IPS-18c (cell line): Measurements from ENCODE around the gene HSF2BP.

ENCODE experiments used
- H3K4me3 ChIP-seq: 2 replicates; pipeline ENCODE4 v1.7.0; 2013; ENCODE audit warnings: low read depth, mild to moderate bottlenecking, low read length, moderate library complexity; ENCODE audit not compliant: insufficient read depth
- H3K9me3 ChIP-seq: one replicate; pipeline ENCODE4 v1.6.1; 2013; ENCODE audit warnings: mild to moderate bottlenecking, low read length, moderate library complexity; ENCODE audit not compliant: control insufficient read depth, insufficient read depth

HSF2BP gene

DNA sequence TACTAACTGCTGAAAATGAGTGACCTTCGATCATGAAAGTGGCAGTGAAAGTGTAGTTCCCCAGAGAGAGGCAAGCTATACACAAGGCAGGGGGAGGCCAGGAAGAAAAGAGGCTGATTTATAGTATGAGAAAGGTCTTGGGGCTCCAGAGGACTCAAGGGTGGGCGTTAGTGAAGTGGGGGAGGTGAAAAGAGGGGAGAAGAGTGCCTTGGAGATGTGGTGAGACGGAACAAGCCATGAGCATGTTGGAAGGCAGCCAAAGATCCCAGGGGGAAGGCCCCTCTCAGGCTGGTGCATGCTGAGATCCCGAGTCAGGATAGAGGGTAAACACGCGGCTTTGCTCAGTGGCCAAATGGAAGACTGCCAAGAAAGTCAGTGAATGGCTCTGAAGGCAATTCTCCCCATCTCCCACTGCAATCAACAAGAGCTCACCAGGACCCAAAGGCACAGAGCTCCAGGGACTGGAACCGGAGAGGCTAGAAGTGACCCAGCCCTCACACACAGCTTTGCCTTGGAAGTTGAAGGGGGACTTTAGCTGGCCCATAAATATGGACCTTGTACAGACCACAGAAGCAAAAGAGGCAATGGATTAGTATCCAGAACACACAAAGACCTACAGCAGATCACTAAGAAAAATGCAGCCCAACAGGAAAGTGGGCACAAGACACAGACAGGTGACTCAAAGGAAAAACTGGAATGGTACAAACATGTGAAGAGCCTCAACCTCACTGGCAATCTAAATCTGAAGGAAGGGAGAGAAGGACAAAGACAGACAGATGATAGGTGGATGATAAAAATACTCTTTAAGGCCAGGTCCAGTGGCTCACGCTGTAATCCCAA, 49.6 kb downstream of the HSF2BP start:
- no peak overlapping the region for H3K4me3 ChIP-seq
- no peaks in the 10 kb centered on the region for H3K9me3 ChIP-seq

- Histone ChIP-seq H3K9me3 (no peaks in the 10 kb centered on the region), H3K4me3 (no peak overlapping the region)
Measured at GRCh38 chr21:43608664-43609063, 50.6 kb downstream of the HSF2BP start.

- no peak overlapping the region for H3K4me3 ChIP-seq
Measured at GRCh38 chr21:43608225-43608624, 51.1 kb downstream of the HSF2BP start.

DNA sequence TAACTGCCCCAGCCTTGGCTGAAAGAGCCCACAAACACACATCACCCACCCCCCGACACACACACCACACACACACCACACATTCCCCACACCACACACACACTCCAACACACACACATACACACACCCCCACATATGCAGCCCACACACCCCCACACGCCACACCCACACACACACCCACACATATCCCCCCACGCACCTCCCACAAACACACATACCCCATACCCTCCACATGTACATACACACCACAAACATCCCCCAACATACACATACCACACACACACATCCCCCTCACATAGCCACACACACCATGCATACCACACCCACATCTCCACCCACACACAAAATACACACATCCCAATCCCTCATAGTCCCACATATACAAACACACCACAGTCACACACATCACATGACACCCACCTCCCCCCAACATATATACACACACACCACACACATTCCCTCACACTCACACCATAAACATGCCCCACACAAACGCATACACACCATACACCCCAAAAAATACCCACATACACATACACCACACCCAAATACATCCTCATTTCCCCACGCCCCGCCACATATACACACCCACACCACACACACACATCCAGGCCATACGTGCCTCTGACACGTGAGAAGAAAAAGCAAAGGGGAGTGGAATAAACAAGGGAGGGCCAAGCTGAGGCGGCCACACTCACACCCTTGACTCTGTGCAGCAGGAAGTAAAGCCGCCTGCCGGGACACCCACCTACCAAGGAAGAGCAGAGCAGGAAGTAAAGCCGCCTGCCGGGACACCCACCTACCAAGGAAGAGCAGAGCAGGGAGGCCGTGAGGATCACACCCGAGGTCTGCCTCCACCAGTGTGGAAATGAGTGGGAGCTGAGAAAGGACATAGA, 53.7 kb downstream of the HSF2BP start:
- H3K9me3 ChIP-seq, result peaks cover 2% of the 10 kb centered on the region
- H3K4me3 ChIP-seq, result no peak overlapping the region

More at GRCh38 chr21:43608225-43608624, 51.1 kb downstream of the HSF2BP start:
- H3K9me3 ChIP-seq, result no peaks in the 10 kb centered on the region

DNA sequence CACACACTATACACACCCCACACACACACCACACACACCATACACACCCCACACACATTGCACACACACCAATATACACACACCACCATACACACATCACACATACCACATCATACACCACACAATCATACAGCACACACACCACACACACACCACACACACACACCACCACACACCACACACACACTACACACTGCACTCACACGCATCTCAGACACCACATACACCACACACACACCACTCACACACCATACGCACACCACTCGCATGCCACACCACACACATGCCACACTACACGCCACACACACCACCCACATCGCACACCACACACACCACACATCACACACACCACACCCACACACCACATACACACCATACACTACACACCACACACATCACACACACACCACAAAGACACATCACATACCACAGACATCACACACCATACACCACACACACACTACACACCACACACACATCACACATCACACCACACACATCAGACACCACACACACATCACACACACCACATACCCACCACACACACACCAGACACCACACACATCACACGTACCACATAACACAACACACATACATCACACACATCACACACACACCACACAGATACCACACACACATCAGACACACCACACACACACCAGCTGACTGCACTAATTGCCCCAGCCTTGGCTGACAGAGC, 54.6 kb downstream of the HSF2BP start:
- H3K9me3 ChIP-seq, result peaks cover 2% of the 10 kb centered on the region
- no peak overlapping the region for H3K4me3 ChIP-seq

- peaks cover 2% of the 10 kb centered on the region for H3K9me3 ChIP-seq
- no peak overlapping the region for H3K4me3 ChIP-seq
Measured at GRCh38 chr21:43603641-43604504, 55.4 kb downstream of the HSF2BP start.

GRCh38 chr21:43603233-43603626, 56.1 kb downstream of the HSF2BP start:
- Histone ChIP-seq H3K9me3 (peaks cover 2% of the 10 kb centered on the region), H3K4me3 (no peak overlapping the region)

DNA sequence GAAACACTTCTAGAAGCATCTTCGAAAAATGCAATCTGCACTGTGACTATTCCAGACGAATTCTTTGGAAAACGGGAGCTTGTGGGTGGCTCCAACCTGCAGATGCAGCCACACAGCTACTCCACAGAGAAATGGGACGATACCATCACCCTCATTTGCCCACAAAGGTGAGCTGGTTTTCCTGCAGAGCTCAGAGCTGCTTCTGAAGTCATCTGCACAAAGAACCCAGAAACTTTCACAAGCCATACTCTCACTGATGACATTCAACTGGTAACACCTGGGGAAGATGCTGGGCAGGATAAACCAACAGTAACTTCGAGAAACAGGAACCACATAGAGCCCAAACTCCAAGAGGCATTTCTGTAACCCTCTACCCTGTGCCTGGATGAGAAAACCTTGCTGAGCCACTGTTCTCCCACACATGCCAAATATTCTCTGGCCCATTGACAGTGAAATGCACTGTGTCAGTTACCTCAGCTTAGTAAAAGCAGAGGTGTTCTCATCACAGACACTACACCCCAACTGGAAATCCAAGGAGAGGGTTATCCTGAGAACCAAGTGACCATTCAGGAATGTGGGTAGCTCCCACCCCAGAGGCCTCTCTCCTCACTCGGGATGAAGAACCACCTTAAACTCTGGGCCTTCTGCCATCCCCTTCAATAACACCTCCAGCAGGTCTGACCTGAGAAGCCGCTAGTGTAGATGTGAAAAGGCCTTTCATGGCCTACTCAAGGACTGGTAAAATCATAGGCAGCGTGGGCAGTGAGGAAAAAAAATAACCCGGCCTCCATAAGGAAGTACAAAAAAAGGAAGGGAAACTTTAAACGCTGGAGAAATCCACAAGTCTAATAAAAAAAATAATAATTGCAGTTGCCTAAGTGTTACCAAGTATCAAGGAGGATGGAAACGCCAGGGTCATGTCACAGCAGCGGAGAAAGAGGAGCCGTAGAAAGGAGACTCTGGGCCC, 56.7 kb downstream of the HSF2BP start:
- Histone ChIP-seq H3K9me3 (peaks cover 2% of the 10 kb centered on the region), H3K4me3 (no peak overlapping the region)

- Histone ChIP-seq H3K9me3 (peaks cover 2% of the 10 kb centered on the region), H3K4me3 (no peak overlapping the region)
Measured at GRCh38 chr21:43600642-43601402, 58.5 kb downstream of the HSF2BP start.

DNA sequence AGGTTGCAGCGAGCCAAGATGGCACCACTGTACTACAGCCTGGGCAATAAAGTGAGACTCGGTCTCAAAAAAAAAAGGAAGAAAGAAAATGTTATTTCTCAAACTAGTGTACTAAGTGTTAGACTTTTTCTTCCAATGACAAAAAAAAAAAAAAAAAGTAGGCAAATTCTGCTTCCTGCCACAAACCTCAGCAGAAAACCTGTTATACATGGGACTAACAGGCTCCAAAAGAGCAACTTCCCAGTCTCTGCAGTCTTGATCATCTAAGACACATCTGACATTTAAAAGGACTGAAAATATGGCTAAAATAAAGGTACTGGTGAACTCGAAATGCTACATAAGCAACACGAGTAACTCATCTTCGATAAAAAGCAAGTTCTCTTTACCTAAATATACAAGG, 59.6 kb downstream of the HSF2BP start:
- H3K4me3 ChIP-seq, result no peak overlapping the region
- peaks cover 2% of the 10 kb centered on the region for H3K9me3 ChIP-seq

- peaks cover 2% of the 10 kb centered on the region for H3K9me3 ChIP-seq
- no peak overlapping the region for H3K4me3 ChIP-seq
Measured at GRCh38 chr21:43598416-43599120, 60.7 kb downstream of the HSF2BP start.

- H3K9me3 ChIP-seq, result peaks cover 2% of the 10 kb centered on the region
- H3K4me3 ChIP-seq, result no peak overlapping the region
Measured at GRCh38 chr21:43597540-43598250, 61.6 kb downstream of the HSF2BP start.

- H3K9me3 ChIP-seq, result no peaks in the 10 kb centered on the region
- H3K4me3 ChIP-seq, result no peak overlapping the region
Measured at GRCh38 chr21:43597052-43597451, 62.2 kb downstream of the HSF2BP start.

- Histone ChIP-seq H3K9me3 (no peaks in the 10 kb centered on the region), H3K4me3 (no peak overlapping the region)
Measured at GRCh38 chr21:43596616-43597015, 62.7 kb downstream of the HSF2BP start.
